Activated naive CD8-positive, alpha-beta T cell treated with anti-CD3 and anti-CD28 coated beads for 36 hours (primary cell): ENCODE measurements around the gene F13B. TPM values are rescaled to one million over a fixed set of nuclear protein-coding genes. Genes with fewer than 3 reads are reported as not detected.
"Not testable (repeated sequence)": the region's sequence is repeated elsewhere in the genome, so short reads cannot be mapped to it uniquely, and the experiment has no call there.

Experiments
- DNase-seq: peaks from one replicate; pipeline ENCODE4 v3.0.0; 2021
- H3K27ac Mint-ChIP-seq: one replicate; pipeline ENCODE4 v1.8.0; 2022; ENCODE audit warnings: mild to moderate bottlenecking, moderate library complexity, mixed read lengths
- H3K27me3 Mint-ChIP-seq: one replicate; pipeline ENCODE4 v1.8.0; 2022; ENCODE audit warnings: mild to moderate bottlenecking, mixed read lengths
- H3K36me3 Mint-ChIP-seq: one replicate; pipeline ENCODE4 v1.8.0; 2021; ENCODE audit warnings: mild to moderate bottlenecking, mixed read lengths
- H3K4me1 Mint-ChIP-seq: one replicate; pipeline ENCODE4 v1.8.0; 2021; ENCODE audit warnings: mixed read lengths
- H3K4me3 Mint-ChIP-seq: one replicate; pipeline ENCODE4 v1.8.0; 2022; ENCODE audit warnings: mild to moderate bottlenecking, moderate library complexity, mixed read lengths
- H3K9me3 Mint-ChIP-seq: one replicate; pipeline ENCODE4 v1.8.0; 2022; ENCODE audit warnings: mixed read lengths
- total RNA-seq, 2 experiments: library from RNA; stranded (reverse); gene quantifications; one replicate each; pipeline ENCODE4 v1.2.3, GENCODE V29; 2021

Gene F13B
- total RNA-seq, 2 experiments from 2014 or later: not detected

DNA sequence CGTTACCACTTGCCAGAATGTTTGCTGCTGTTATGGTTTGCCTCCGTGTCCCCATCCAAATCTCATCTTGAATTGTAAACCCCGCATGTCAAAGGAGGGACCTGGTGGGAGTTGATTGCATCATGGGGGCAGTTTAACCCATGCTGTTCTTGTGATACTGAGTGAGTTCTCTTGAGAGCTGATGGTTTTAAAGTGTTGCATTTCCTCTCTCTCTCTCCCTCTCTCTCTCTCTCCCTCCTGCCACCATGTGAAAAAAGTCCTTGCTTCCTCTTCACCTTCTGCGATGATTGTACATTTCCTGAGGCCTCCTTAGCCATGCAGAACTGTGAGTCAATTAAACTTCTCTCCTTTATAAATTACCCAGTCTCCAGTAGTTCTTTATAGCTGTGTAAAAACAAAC, 45.3 kb downstream of the F13B start:
- Mint-ChIP-seq H3K27ac (no peak overlapping the region), H3K9me3 (no peaks in the 10 kb centered on the region), H3K36me3 (no peaks in the 10 kb centered on the region), H3K4me3 (no peak overlapping the region), H3K27me3 (peaks cover 3% of the 10 kb centered on the region), H3K4me1 (no peaks in the 10 kb centered on the region)
- no peak for DNase-seq

DNA sequence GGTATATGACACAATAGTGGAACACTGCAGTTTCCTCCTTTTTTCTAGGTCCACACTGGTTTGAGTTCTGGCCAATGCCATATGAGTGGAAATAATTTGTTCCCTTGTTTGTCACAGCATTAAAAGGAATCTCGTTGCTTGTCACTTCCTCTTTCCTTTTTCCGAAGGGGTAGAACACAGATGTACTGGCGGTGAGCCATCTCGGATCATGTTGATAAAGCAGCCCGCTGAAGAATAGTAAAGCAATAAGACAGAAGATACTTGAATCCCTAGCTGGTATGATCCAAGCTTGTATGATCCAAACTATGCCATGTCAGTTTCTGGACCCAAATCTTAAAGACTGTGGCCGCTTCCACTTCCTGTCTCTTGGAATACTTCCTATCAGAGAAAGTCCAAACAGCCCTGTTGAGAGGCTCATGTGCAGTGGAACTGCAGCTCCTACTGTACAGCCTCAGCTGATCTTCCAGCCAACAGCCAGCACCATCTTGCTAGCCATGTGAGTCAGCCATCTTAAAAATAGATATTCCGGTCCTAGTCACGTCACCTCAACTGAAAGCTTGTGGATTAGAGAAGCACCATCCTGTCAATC, 49.4 kb downstream of the F13B start:
- no peak overlapping the region for H3K4me3 Mint-ChIP-seq
- DNase-seq: no peak
- H3K9me3 Mint-ChIP-seq: no peaks in the 10 kb centered on the region
- H3K27ac Mint-ChIP-seq: no peak overlapping the region
- H3K4me1 Mint-ChIP-seq: no peaks in the 10 kb centered on the region
- no peaks in the 10 kb centered on the region for H3K36me3 Mint-ChIP-seq
- peaks cover 3% of the 10 kb centered on the region for H3K27me3 Mint-ChIP-seq

DNA sequence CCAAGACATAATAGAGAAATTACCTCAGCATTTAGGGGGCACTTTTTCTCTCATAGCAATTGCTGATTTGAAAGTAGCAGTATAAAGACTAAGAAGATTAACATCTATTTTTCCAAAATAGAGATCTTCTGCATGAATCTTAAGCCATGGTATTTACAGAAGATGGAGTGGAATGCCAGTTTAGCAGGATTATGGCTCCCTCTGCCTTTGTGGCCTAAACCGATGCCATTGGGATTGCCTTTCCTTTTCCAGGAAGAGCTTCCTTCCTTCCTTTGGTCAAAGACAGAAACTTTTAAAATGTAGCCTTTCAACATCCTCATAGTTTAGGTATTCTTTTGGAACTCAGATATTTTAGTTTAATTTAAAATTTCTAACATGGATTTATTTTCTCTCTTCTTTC, 50.3 kb downstream of the F13B start:
- peaks cover 3% of the 10 kb centered on the region for H3K27me3 Mint-ChIP-seq
- no peaks in the 10 kb centered on the region for H3K4me1 Mint-ChIP-seq
- no peaks in the 10 kb centered on the region for H3K36me3 Mint-ChIP-seq
- H3K9me3 Mint-ChIP-seq: peaks cover 1% of the 10 kb centered on the region
- no peak for DNase-seq
- no peak overlapping the region for H3K4me3 Mint-ChIP-seq
- no peak overlapping the region for H3K27ac Mint-ChIP-seq

DNA sequence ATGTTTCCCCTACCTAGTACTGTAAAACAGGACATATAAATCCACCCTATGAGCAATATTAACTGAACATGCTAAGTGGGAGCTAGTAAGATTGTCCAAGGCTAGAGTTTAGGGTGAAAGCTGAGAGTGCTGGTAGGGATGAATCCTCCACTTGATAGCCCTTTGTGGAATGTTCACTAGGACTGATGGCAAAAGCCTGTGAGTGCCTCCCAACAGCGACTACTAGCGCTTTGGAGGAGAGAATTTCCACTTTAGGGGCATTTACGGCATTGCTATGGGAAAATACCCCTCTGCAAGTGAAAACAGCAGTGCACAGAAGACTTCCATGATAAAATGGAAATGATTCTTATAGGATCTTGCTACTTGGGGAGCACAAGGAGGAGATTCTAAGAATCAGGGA, 53.8 kb downstream of the F13B start:
- no peak overlapping the region for H3K27ac Mint-ChIP-seq
- H3K27me3 Mint-ChIP-seq: peaks cover 3% of the 10 kb centered on the region
- DNase-seq: no peak
- no peaks in the 10 kb centered on the region for H3K36me3 Mint-ChIP-seq
- H3K9me3 Mint-ChIP-seq: peaks cover 10% of the 10 kb centered on the region
- H3K4me1 Mint-ChIP-seq: no peaks in the 10 kb centered on the region
- no peak overlapping the region for H3K4me3 Mint-ChIP-seq

DNA sequence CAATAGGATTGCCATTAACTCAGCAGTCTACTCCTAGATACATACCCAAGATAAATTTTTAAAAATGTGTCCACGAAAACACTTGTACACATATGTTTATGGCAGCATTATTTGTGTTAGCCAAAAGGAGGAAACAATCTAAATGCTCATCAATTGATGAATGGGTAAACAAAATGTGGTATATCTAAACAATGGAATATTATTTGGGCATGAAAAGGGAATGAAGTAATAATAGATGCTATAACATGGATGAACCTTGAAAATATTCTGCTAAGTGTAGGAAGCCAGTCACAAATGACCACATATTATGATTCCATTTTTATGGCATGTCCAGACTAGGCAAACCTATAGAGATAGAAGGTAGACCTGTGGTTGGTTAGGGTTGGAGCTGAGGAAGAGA, 55.4 kb downstream of the F13B start:
- Mint-ChIP-seq H3K4me3 (no peak overlapping the region), H3K27me3 (no peaks in the 10 kb centered on the region), H3K36me3 (no peaks in the 10 kb centered on the region), H3K4me1 (no peaks in the 10 kb centered on the region), H3K9me3 (peaks cover 10% of the 10 kb centered on the region), H3K27ac (no peak overlapping the region)
- DNase-seq: no peak

DNA sequence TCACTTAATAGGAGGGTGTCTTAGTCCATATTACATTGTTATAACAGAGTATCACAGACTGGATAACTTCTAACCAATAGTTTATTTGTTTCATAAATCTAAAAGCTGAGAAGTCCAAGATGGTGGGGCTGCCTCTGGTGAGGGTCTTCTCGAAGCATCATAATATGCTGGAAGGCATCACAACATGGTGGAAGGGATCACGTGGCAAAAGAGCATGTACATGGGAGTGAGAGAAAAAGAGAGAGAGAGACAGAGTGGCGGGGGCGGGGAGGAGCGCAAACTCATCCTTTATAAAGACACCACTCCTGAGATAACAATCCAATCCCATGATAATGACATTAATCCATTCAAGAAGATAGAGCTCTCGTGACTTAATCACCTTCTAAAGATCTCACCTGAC, 58.2 kb downstream of the F13B start:
- Mint-ChIP-seq H3K4me1 (no peaks in the 10 kb centered on the region), H3K9me3 (peaks cover 10% of the 10 kb centered on the region), H3K27me3 (no peaks in the 10 kb centered on the region), H3K4me3 (no peak overlapping the region), H3K27ac (no peak overlapping the region), H3K36me3 (no peaks in the 10 kb centered on the region)
- DNase-seq: no peak

DNA sequence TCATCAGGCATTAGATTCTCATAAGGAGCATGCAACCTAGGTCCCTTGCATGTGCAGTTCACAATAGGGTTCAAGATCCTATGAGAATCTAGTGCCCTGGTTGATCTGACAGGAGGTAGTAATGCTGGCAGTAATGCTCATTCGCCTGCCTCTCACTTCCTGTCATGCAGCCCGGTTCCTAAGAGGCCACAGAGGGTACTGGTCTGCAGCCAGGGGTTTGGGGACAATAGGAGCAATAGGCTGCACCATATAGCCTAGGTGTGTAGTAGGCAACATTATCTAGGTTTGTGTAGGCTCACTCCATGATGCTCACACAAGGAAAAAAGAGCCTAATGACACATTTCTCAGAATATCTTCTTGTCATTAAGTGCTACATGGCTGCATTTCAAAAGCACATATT, 63.9 kb downstream of the F13B start:
- Mint-ChIP-seq H3K4me3 (no peak overlapping the region), H3K4me1 (no peaks in the 10 kb centered on the region), H3K27me3 (no peaks in the 10 kb centered on the region), H3K9me3 (no peaks in the 10 kb centered on the region), H3K36me3 (no peaks in the 10 kb centered on the region), H3K27ac (no peak overlapping the region)
- no peak for DNase-seq

DNA sequence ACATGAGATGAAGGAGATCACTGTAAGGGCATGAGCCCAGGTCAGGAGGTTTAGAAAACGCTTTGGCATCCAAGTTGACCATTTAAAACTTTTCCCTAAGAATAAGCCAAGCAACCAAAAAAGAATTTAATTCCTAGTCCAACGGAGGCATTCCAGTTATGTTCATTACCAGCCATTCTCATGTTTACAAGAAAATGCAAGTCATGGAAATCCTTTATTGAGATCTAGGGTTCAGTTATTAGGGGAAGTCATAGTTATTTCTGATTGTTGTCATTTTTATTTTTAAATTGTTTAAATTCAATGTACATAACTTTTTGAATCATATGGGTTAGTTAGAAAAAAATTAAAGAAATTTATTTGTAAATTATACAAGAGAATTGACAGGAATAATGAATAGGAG, 65.2 kb downstream of the F13B start:
- DNase-seq: no peak
- Mint-ChIP-seq H3K4me1 (no peaks in the 10 kb centered on the region), H3K4me3 (no peak overlapping the region)

GRCh38 chr1:196997423-196997822, 69.6 kb downstream of the F13B start:
- no peaks in the 10 kb centered on the region for H3K36me3 Mint-ChIP-seq
- H3K4me3 Mint-ChIP-seq: no peak overlapping the region
- H3K27ac Mint-ChIP-seq: no peak overlapping the region
- H3K27me3 Mint-ChIP-seq: peaks cover 6% of the 10 kb centered on the region
- DNase-seq: no peak
- no peaks in the 10 kb centered on the region for H3K4me1 Mint-ChIP-seq
- no peaks in the 10 kb centered on the region for H3K9me3 Mint-ChIP-seq

More for the DNA sequence above, 65.2 kb downstream of the F13B start:
- no peak overlapping the region for H3K27ac Mint-ChIP-seq
- peaks cover 6% of the 10 kb centered on the region for H3K27me3 Mint-ChIP-seq
- H3K36me3 Mint-ChIP-seq: no peaks in the 10 kb centered on the region
- no peaks in the 10 kb centered on the region for H3K9me3 Mint-ChIP-seq

DNA sequence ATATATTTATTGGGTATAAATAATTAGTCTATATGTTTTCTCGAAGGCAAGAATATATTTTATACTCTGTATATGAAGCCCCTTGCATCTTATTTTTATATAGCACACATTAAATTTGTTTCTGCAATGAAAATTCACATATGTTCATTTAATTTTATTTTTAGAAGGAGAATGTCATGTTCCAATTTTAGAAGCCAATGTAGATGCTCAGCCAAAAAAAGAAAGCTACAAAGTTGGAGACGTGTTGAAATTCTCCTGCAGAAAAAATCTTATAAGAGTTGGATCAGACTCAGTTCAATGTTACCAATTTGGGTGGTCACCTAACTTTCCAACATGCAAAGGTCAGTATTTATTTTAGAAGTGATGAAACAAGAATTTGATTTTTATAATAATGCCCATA, 73.1 kb downstream of the F13B start:
- H3K27ac Mint-ChIP-seq: no peak overlapping the region
- no peaks in the 10 kb centered on the region for H3K9me3 Mint-ChIP-seq
- no peaks in the 10 kb centered on the region for H3K36me3 Mint-ChIP-seq
- DNase-seq: no peak
- no peaks in the 10 kb centered on the region for H3K4me1 Mint-ChIP-seq
- peaks cover 6% of the 10 kb centered on the region for H3K27me3 Mint-ChIP-seq
- no peak overlapping the region for H3K4me3 Mint-ChIP-seq

- not testable (repeated sequence) for H3K36me3 Mint-ChIP-seq, H3K27me3 Mint-ChIP-seq, H3K27ac Mint-ChIP-seq, DNase-seq, H3K4me3 Mint-ChIP-seq, H3K4me1 Mint-ChIP-seq, H3K9me3 Mint-ChIP-seq
Observed at GRCh38 chr1:196991919-196992651, 75.0 kb downstream of the F13B start.

Other genes starting within 250 kb of the F13B start
- not detected for gene CFHR1, start 247.5 kb downstream of the F13B start, total RNA-seq
- not detected for gene CFHR4, start 179.2 kb downstream of the F13B start, total RNA-seq
- not detected for gene CFHR2, start 123.5 kb downstream of the F13B start, total RNA-seq
- gene CFHR5, start 89.7 kb downstream of the F13B start, total RNA-seq: not detected
- 10 to 100 TPM; 30.2 to 31.4 TPM for gene ASPM, start 79.4 kb upstream of the F13B start, total RNA-seq
- 1 to 10 TPM; 3.4 to 3.7 TPM for gene ZBTB41, start 134.0 kb upstream of the F13B start, total RNA-seq
- not detected for gene CRB1, start 201.0 kb upstream of the F13B start, total RNA-seq